H1 (cell line): ENCODE measurements around the gene PLCB4. TPM values are rescaled to one million over a fixed set of nuclear protein-coding genes. Genes with fewer than 3 reads are reported as not detected.

ENCODE experiments used
- CTCF ChIA-PET: fragments of 300-600 bp; sonication (Branson Sonifier 250); formaldehyde crosslinking; loops from one replicate; lab custom pipeline; 2021; ENCODE audit not compliant: partially characterized antibody; lab: Charles Lee
- POLR2A ChIA-PET: fragments of 300-600 bp; sonication (Branson Sonifier 250); formaldehyde crosslinking; loops from one replicate; lab custom pipeline; 2021; ENCODE audit warnings: inconsistent platforms; ENCODE audit not compliant: partially characterized antibody; lab: Charles Lee
- DNase-seq, 2 experiments: peaks; one replicate each; pipeline versions ENCODE4 v3.0.0 to v3.0.0-alpha.2; 2010 to 2022; ENCODE audit warnings: low spot score in 2 of 2, low read depth in 1 of 2, mixed read lengths in 1 of 2
- FAIRE-seq: peaks from 2 replicates; lab custom pipeline; 2011; peaks lifted over from hg19 to GRCh38; lab: Jason Lieb, UNC
- H2AFZ ChIP-seq: 2 replicates; pipeline ENCODE4 v1.8.1; 2012; ENCODE audit warnings: low read length, inconsistent platforms
- H2AK5ac ChIP-seq: 2 replicates; pipeline ENCODE4 v1.6.1; 2013; ENCODE audit warnings: low read depth, low read length
- H2BK120ac ChIP-seq: replicated peaks from 2 replicates; pipeline ENCODE3; 2013; ENCODE audit warnings: low read depth, low read length, inconsistent platforms
- H2BK12ac ChIP-seq: 2 replicates; pipeline ENCODE4 v1.6.1; 2013; ENCODE audit warnings: low read depth, low read length
- H2BK15ac ChIP-seq: 2 replicates; pipeline ENCODE4 v1.6.1; 2013; ENCODE audit warnings: low read length
- H2BK20ac ChIP-seq: 2 replicates; pipeline ENCODE4 v1.6.1; 2013; ENCODE audit warnings: low read length
- H2BK5ac ChIP-seq: 2 replicates; pipeline ENCODE4 v1.6.1; 2013; ENCODE audit warnings: low read depth, low read length
- H3K14ac ChIP-seq: 2 replicates; pipeline ENCODE4 v1.6.1; 2013; ENCODE audit warnings: inconsistent platforms; ENCODE audit not compliant: insufficient read length
- H3K18ac ChIP-seq: 2 replicates; pipeline ENCODE4 v1.6.1; 2013; ENCODE audit warnings: low read length; ENCODE audit errors: extremely low read depth
- H3K23ac ChIP-seq: 2 replicates; pipeline ENCODE4 v1.6.1; 2013; ENCODE audit warnings: inconsistent platforms; ENCODE audit not compliant: insufficient read length
- H3K23me2 ChIP-seq: 2 replicates; pipeline ENCODE4 v1.6.1; 2013; ENCODE audit warnings: low read depth, low read length
- H3K27ac ChIP-seq: 2 replicates; pipeline ENCODE4 v1.6.1; 2011; ENCODE audit warnings: low read depth, low read length, inconsistent platforms
- H3K27me3 ChIP-seq, 4 experiments: replicated peaks in 1 of 4; 1 replicate in 1 of 4; 2 replicates in 3 of 4; pipeline versions ENCODE4 v1.6.1 to v1.8.1; 2011 to 2013; ENCODE audit warnings: low read length in 3 of 4, mild to moderate bottlenecking in 3 of 4, inconsistent platforms in 2 of 4, mixed read lengths in 2 of 4, moderate library complexity in 1 of 4; ENCODE audit not compliant: control insufficient read depth in 3 of 4, insufficient read depth in 3 of 4; ENCODE audit errors: extremely low read depth in 1 of 4
- H3K36me3 ChIP-seq, 4 experiments: 2 replicates each; pipeline versions ENCODE4 v1.6.1 to v1.8.1; 2011 to 2013; ENCODE audit warnings: mild to moderate bottlenecking in 4 of 4, low read length in 3 of 4, moderate library complexity in 2 of 4, control low read depth in 1 of 4, inconsistent platforms in 1 of 4; ENCODE audit not compliant: insufficient read depth in 4 of 4, control insufficient read depth in 2 of 4
- H3K4ac ChIP-seq: replicated peaks from 2 replicates; pipeline ENCODE3; 2013; ENCODE audit warnings: low read length, low read depth, mixed read lengths, inconsistent platforms; ENCODE audit not compliant: insufficient read length
- H3K4me1 ChIP-seq, 4 experiments: replicated peaks in 1 of 4; 1 replicate in 1 of 4; 2 replicates in 3 of 4; pipeline versions ENCODE4 v1.6.1 to v1.8.1; 2011 to 2013; ENCODE audit warnings: low read length in 3 of 4, inconsistent platforms in 2 of 4, mixed read lengths in 1 of 4; ENCODE audit not compliant: insufficient read depth in 4 of 4, control insufficient read depth in 3 of 4
- H3K4me2 ChIP-seq, 2 experiments: 2 replicates each; pipeline versions ENCODE4 v1.6.1 to v1.8.1; 2011 to 2013; ENCODE audit warnings: low read depth in 2 of 2, low read length in 2 of 2, control low read depth in 1 of 2, inconsistent platforms in 1 of 2, mild to moderate bottlenecking in 1 of 2; ENCODE audit not compliant: insufficient read depth in 1 of 2
- H3K4me3 ChIP-seq, 4 experiments: fragments of 200-600, 300-600 bp in 1 of 4; sonication (generic), shearing (Covaris generic), sonication (Bioruptor Twin) in 1 of 4; 2 replicates each; pipeline versions ENCODE4 v1.5.1 to v1.8.1; 2011 to 2016; ENCODE audit warnings: low read length in 4 of 4, low read depth in 3 of 4, control low read depth in 2 of 4, inconsistent platforms in 2 of 4, mild to moderate bottlenecking in 2 of 4, mixed read lengths in 1 of 4, moderate library complexity in 1 of 4; ENCODE audit not compliant: insufficient read depth in 2 of 4; ENCODE audit errors: extremely low read depth in 1 of 4
- H3K56ac ChIP-seq: replicated peaks from 2 replicates; pipeline ENCODE3; 2013; ENCODE audit warnings: low read depth, mild to moderate bottlenecking, mixed read lengths, low read length, inconsistent platforms; ENCODE audit not compliant: insufficient read length
- H3K79me1 ChIP-seq: 2 replicates; pipeline ENCODE4 v1.6.1; 2013; ENCODE audit warnings: low read depth, low read length, control low read depth
- H3K79me2 ChIP-seq, 2 experiments: 2 replicates each; pipeline versions ENCODE4 v1.6.1 to v1.8.1; 2012 to 2013; ENCODE audit warnings: low read length in 2 of 2, mild to moderate bottlenecking in 2 of 2, inconsistent platforms in 1 of 2; ENCODE audit not compliant: insufficient read depth in 2 of 2, control insufficient read depth in 1 of 2
- H3K9ac ChIP-seq, 4 experiments: replicated peaks in 1 of 4; 1 replicate in 1 of 4; 2 replicates in 3 of 4; pipeline versions ENCODE4 v1.6.1 to v1.8.1; 2011 to 2013; ENCODE audit warnings: low read depth in 3 of 4, low read length in 3 of 4, control low read depth in 2 of 4, mild to moderate bottlenecking in 2 of 4, moderate library complexity in 2 of 4, inconsistent platforms in 1 of 4; ENCODE audit errors: extremely low read depth in 1 of 4
- H3K9me3 ChIP-seq, 2 experiments: 2 replicates each; pipeline versions ENCODE4 v1.6.1 to v1.8.1; 2012 to 2013; ENCODE audit warnings: mild to moderate bottlenecking in 2 of 2, moderate library complexity in 2 of 2, control low read depth in 1 of 2, inconsistent platforms in 1 of 2, low read depth in 1 of 2, low read length in 1 of 2, mixed read lengths in 1 of 2; ENCODE audit not compliant: insufficient read depth in 2 of 2
- H4K20me1 ChIP-seq, 2 experiments: replicated peaks in 1 of 2; 2 replicates each; pipeline versions ENCODE3 to v1.8.1; 2011 to 2013; ENCODE audit warnings: inconsistent platforms in 2 of 2, low read length in 2 of 2, mild to moderate bottlenecking in 1 of 2; ENCODE audit not compliant: insufficient read depth in 2 of 2, control insufficient read depth in 1 of 2
- H4K5ac ChIP-seq: 2 replicates; pipeline ENCODE4 v1.6.1; 2013; ENCODE audit warnings: low read length, low read depth, mixed read lengths, inconsistent platforms; ENCODE audit not compliant: insufficient read length
- H4K8ac ChIP-seq: 2 replicates; pipeline ENCODE4 v1.8.0; 2013; ENCODE audit warnings: mild to moderate bottlenecking, moderate library complexity, low read length, inconsistent platforms; ENCODE audit not compliant: insufficient read depth; ENCODE audit errors: extremely low read depth
- H4K91ac ChIP-seq: replicated peaks from 2 replicates; pipeline ENCODE3; 2013; ENCODE audit warnings: low read length, mixed read lengths, inconsistent platforms; ENCODE audit not compliant: insufficient read length
- SP1 ChIP-seq: IDR thresholded peaks from 2 replicates; pipeline ENCODE4 v1.6.1; 2011; ENCODE audit warnings: low read depth, low read length
- WGBS, 2 experiments: shearing (Covaris generic) in 1 of 2; methylation state at CpG; one replicate each; pipeline versions ENCODE4 v1.1.6 to v1.1.7; 2013 to 2015; ENCODE audit warnings: low lambda C conversion rate in 2 of 2, mixed read lengths in 2 of 2, inconsistent platforms in 1 of 2, low coverage in 1 of 2, missing lambda C conversion rate in 1 of 2; ENCODE audit not compliant: insufficient replicate concordance in 2 of 2, insufficient coverage in 1 of 2, insufficient read length in 1 of 2; ENCODE audit errors: extremely low coverage in 1 of 2, missing lambda C conversion rate in 1 of 2; 5-methylcytosine and 5-hydroxymethylcytosine counted together
- polyA plus RNA-seq, 7 experiments: library from polyadenylated mRNA; depleted of rRNA in 3 of 7; stranded (reverse) in 5 of 7; unstranded in 2 of 7; fragments of >200 nt in 5 of 7; fragments of 200-250 nt in 2 of 7; gene quantifications; 1 replicate in 5 of 7; 2 replicates in 1 of 7; 4 replicates in 1 of 7; pipeline versions ENCODE4 v1.2.1 to v1.2.3, GENCODE V29; 2011 to 2013; ENCODE audit warnings: missing spikeins in 2 of 7, mixed read lengths in 2 of 7
- total RNA-seq: library from RNA; stranded (reverse); fragmentation: NEBNext Ultra II Directional; extraction: Animal tissue kit (Norgen Biotek cat#: 25700); gene quantifications from 2 replicates; pipeline ENCODE4 v1.2.1, GENCODE V29; 2021

PLCB4 gene
- total and polyA plus RNA-seq, 2 of the 8 experiments (the other 6 are each of a cell fraction or from before 2014, with no cell fraction given) = 3.2 to 14.1 TPM

GRCh38 chr20:9262653-9263194, 193.8 kb downstream of the PLCB4 start:
- H3K9me3 ChIP-seq = no peaks in the 10 kb centered on the region

More at GRCh38 chr20:9262653-9263194, 193.8 kb downstream of the PLCB4 start:
- Histone ChIP-seq H3K4ac (no peak overlapping the region), H4K8ac (no peak overlapping the region), H3K14ac (no peak overlapping the region), H3K18ac (no peak overlapping the region), H3K4me1 (peaks cover 0 to 4% (median 0%) of the 10 kb centered on the region in 4 experiments; a peak in 1 of 7 replicates), H3K27ac (no peak overlapping the region), H2BK12ac (no peak overlapping the region), H3K4me3 (no peak overlapping the region), H4K5ac (no peak overlapping the region), H2BK15ac (no peak overlapping the region), H3K4me2 (no peak overlapping the region), H2AK5ac (no peak overlapping the region), H3K79me1 (no peaks in the 10 kb centered on the region), H4K91ac (no peak overlapping the region), H3K79me2 (no peaks in the 10 kb centered on the region), H3K23me2 (no peaks in the 10 kb centered on the region), H3K56ac (no peak overlapping the region), H2BK20ac (no peak overlapping the region), H2AFZ (no peak overlapping the region), H2BK5ac (no peak overlapping the region), H3K9ac (no peak overlapping the region), H3K36me3 (no peaks in the 10 kb centered on the region), H3K27me3 (no peaks in the 10 kb centered on the region), H4K20me1 (no peaks in the 10 kb centered on the region), H3K23ac (no peak overlapping the region)
- CTCF ChIA-PET = interaction anchor here (0.9 to 1.5 kb wide), 4 partner anchors 13 to 1349 kb away, joined by 3 to 6 read pairs (median 4); no protein-coding TSS in a partner anchor
- POLR2A ChIA-PET = no interaction called here
- 62% methylated on average over 3 of the region's 3 CpGs; no CpG with 5 or more reads in 1 of the 2 experiments for WGBS, 2 experiments
- DNase-seq (no peak), FAIRE-seq (no peak)
- no peak for TF ChIP-seq SP1
- TF ChIP-seq, all 59 proteins: peak for 0
- H2BK120ac ChIP-seq = no peak overlapping the region
